ENCODE measurements around the gene PSEN1.

Gene PSEN1

DNA sequence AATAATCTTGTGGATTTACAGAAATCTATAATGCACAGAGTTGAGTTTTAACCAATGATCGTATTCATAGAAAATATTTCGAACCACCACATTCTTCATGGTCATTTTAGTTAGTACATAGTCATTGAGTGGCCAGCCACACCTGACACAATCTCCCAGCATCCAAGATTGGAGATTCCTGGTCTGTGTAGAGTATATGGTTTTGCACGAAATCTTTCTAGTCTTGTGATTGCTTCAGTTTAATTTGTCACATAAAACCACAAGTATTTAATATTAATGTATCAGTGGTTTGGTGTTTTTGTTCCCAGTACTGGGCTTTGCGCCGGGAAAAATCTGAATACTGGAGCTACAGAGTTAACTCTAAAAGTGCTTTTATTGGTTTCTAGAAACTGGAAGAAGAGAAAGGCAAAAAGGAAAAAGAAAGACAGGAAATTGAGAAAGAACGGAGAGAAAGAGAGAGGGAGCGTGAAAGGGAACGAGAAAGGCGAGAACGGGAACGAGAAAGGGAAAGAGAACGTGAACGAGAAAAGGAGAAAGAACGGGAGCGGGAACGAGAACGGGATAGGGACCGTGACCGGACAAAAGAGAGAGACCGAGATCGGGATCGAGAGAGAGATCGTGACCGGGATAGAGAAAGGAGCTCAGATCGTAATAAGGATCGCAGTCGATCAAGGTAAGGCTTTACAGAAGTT lies 33.4 kb upstream of the PSEN1 start:
- no peak overlapping the region for H2BK5ac ChIP-seq (ENCODE audit: low read length)
- peaks cover 0 to 2% of the 10 kb centered on the region in 2 donors for H3K9me3 ChIP-seq (replicated peaks in 1 of 2; ENCODE audit: control insufficient read depth in 2 of 2, insufficient read depth in 1 of 2, low read depth in 1 of 2, low read length in 2 of 2)
- H4K8ac ChIP-seq (ENCODE audit: low read depth, low read length), result no peak overlapping the region
- H3K36me3 ChIP-seq (replicated peaks in 1 of 2; ENCODE audit: control insufficient read depth in 2 of 2, insufficient read depth in 2 of 2, low read length in 2 of 2), result peaks cover 22 to 100% of the 10 kb centered on the region in 2 donors
- no peak overlapping the region for H3K4me3 ChIP-seq (ENCODE audit: low read length in 2 of 2)
- H3K79me1 ChIP-seq (ENCODE audit: low read depth, low read length), result peaks cover 2% of the 10 kb centered on the region
- no peak overlapping the region for H3K18ac ChIP-seq (ENCODE audit: low read length)
- no peak overlapping the region for H3K4me2 ChIP-seq (ENCODE audit: insufficient read depth, low read length, poor library complexity, severe bottlenecking)
- no peak overlapping the region for H2BK15ac ChIP-seq (ENCODE audit: low read length)
- no peak overlapping the region for H2AK5ac ChIP-seq (ENCODE audit: low read depth, low read length)
- no peak overlapping the region for H2BK12ac ChIP-seq (ENCODE audit: low read length)
- H4K91ac ChIP-seq (ENCODE audit: low read depth, low read length, poor library complexity), result no peak overlapping the region
- no peak overlapping the region for H3K4ac ChIP-seq (ENCODE audit: low read length)
- H3K27me3 ChIP-seq (ENCODE audit: control insufficient read depth in 3 of 3, insufficient read depth in 3 of 3, low read depth in 1 of 3, low read length in 3 of 3), result no peaks in the 10 kb centered on the region
- 100% methylated on average over 6 to 14 of the region's 27 CpGs for WGBS, 2 donors (ENCODE audit: extremely low coverage in 2 of 2, insufficient read length in 2 of 2, insufficient replicate concordance in 1 of 2)
- H3K4me1 ChIP-seq (ENCODE audit: control insufficient read depth in 2 of 2, insufficient read depth in 1 of 2, low read depth in 1 of 2, low read length in 2 of 2), result no peaks in the 10 kb centered on the region
- no peak overlapping the region for H2BK120ac ChIP-seq (ENCODE audit: low read depth, low read length)
- no peak overlapping the region for H3K27ac ChIP-seq (replicated peaks; ENCODE audit: low read length)
- DNase-seq (ENCODE audit: low spot score), result no peak
- H2AFZ ChIP-seq (ENCODE audit: low read length), result no peak overlapping the region
- H3K23ac ChIP-seq (ENCODE audit: low read depth, low read length, poor library complexity), result no peak overlapping the region
- H3K14ac ChIP-seq (ENCODE audit: low read length), result no peak overlapping the region
- H3K9ac ChIP-seq (ENCODE audit: low read depth, low read length, poor library complexity), result no peak overlapping the region

DNA sequence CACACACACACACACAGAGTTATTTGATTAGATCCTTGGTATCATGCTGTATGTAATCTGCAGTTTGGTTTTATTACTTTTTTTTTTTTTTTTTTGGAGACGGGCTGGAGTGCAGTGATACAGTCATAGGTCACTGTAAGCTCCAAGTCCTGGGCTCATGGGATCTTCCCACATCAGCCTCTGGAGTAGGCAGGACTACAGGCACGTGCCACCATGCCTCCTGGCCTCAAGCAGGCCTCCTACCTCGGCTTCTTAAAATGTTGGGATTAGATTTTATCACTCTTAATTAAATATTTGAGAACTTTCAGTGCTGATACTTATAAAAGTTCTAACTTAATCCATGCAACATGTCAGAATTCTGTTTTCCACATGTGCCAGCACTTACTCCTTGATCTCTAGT lies 31.3 kb upstream of the PSEN1 start:
- H3K36me3 ChIP-seq (replicated peaks in 1 of 2; ENCODE audit: control insufficient read depth in 2 of 2, insufficient read depth in 2 of 2, low read length in 2 of 2), result peaks cover 25 to 99% of the 10 kb centered on the region in 2 donors
- DNase-seq (ENCODE audit: low spot score), result no peak

DNA sequence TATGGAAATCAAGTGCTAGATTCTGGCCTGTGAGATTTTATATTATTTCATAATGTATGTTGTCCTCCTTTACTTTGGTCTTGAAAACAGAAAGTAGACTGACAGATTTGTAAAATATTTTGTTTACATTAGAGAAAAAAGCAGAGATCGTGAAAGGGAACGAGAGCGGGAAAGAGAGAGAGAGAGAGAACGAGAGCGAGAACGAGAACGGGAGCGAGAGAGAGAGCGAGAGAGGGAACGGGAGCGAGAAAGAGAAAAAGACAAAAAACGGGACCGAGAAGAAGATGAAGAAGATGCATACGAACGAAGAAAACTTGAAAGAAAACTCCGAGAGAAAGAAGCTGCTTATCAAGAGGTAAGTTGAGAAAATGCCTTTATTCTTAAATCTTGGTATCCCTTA lies 30.6 kb upstream of the PSEN1 start:
- 100% methylated on average over 7 to 13 of the region's 16 CpGs for WGBS, 2 donors (ENCODE audit: extremely low coverage in 2 of 2, insufficient read length in 2 of 2, insufficient replicate concordance in 1 of 2)
- H3K36me3 ChIP-seq (replicated peaks in 1 of 2; ENCODE audit: control insufficient read depth in 2 of 2, insufficient read depth in 2 of 2, low read length in 2 of 2), result peaks cover 23 to 99% of the 10 kb centered on the region in 2 donors

More for the DNA sequence above, 31.3 kb upstream of the PSEN1 start:
- Histone ChIP-seq H3K4me3 (ENCODE audit: low read length in 2 of 2) (no peak overlapping the region), H3K4me2 (ENCODE audit: insufficient read depth, low read length, poor library complexity, severe bottlenecking) (no peak overlapping the region), H3K14ac (ENCODE audit: low read length) (no peak overlapping the region), H4K91ac (ENCODE audit: low read depth, low read length, poor library complexity) (no peak overlapping the region), H3K23ac (ENCODE audit: low read depth, low read length, poor library complexity) (no peak overlapping the region), H3K4ac (ENCODE audit: low read length) (no peak overlapping the region), H2BK120ac (ENCODE audit: low read depth, low read length) (no peak overlapping the region), H3K27me3 (ENCODE audit: control insufficient read depth in 3 of 3, insufficient read depth in 3 of 3, low read depth in 1 of 3, low read length in 3 of 3) (no peaks in the 10 kb centered on the region), H2BK5ac (ENCODE audit: low read length) (no peak overlapping the region), H3K4me1 (ENCODE audit: control insufficient read depth in 2 of 2, insufficient read depth in 1 of 2, low read depth in 1 of 2, low read length in 2 of 2) (no peaks in the 10 kb centered on the region), H3K9ac (ENCODE audit: low read depth, low read length, poor library complexity) (no peak overlapping the region), H3K79me1 (ENCODE audit: low read depth, low read length) (no peaks in the 10 kb centered on the region), H2AK5ac (ENCODE audit: low read depth, low read length) (no peak overlapping the region), H2BK15ac (ENCODE audit: low read length) (no peak overlapping the region), H2AFZ (ENCODE audit: low read length) (no peak overlapping the region), H3K18ac (ENCODE audit: low read length) (no peak overlapping the region), H4K8ac (ENCODE audit: low read depth, low read length) (no peak overlapping the region), H2BK12ac (ENCODE audit: low read length) (no peak overlapping the region), H3K9me3 (replicated peaks in 1 of 2; ENCODE audit: control insufficient read depth in 2 of 2, insufficient read depth in 1 of 2, low read depth in 1 of 2, low read length in 2 of 2) (peaks cover 0 to 2% of the 10 kb centered on the region in 2 donors), H3K27ac (replicated peaks; ENCODE audit: low read length) (no peak overlapping the region)
- no CpG with 5 or more reads among the region's 3 CpGs for WGBS, 2 donors (ENCODE audit: extremely low coverage in 2 of 2, insufficient read length in 2 of 2, insufficient replicate concordance in 1 of 2)

DNA sequence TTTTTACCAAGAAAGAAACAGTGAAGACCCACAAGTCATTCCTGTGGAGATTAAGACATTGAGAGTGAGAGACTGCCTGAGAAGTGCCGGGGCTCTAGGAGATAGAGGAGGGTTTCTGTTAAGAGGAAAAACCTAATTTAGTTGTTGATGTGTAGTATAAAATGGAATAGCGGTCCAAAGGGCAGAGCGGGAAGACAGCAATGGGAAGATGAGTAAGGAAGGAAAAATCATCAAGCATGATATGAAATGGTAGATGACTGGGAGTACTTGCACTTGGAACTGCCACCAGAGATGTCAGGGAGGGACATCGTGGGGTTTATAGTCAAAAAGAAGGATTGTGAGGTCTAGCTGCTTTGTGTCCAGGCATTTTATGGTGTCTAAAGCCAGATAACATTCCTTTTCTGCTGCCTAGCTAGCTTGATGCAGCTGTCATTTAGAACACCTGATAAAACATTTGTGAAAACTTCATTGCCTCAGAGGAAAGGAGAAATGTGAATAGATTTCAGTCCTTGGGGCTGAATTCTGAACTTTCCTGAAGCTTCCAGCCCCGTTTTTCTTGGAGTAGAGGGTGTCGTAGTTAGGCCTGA lies 20.1 kb upstream of the PSEN1 start:
- Histone ChIP-seq H3K9me3 (replicated peaks in 1 of 2; ENCODE audit: control insufficient read depth in 2 of 2, insufficient read depth in 1 of 2, low read depth in 1 of 2, low read length in 2 of 2) (no peaks in the 10 kb centered on the region), H3K4me2 (ENCODE audit: insufficient read depth, low read length, poor library complexity, severe bottlenecking) (no peak overlapping the region), H3K4me1 (ENCODE audit: control insufficient read depth in 2 of 2, insufficient read depth in 1 of 2, low read depth in 1 of 2, low read length in 2 of 2) (no peaks in the 10 kb centered on the region), H3K36me3 (replicated peaks in 1 of 2; ENCODE audit: control insufficient read depth in 2 of 2, insufficient read depth in 2 of 2, low read length in 2 of 2) (peaks cover 28 to 96% of the 10 kb centered on the region in 2 donors), H2BK15ac (ENCODE audit: low read length) (no peak overlapping the region), H2BK5ac (ENCODE audit: low read length) (no peak overlapping the region), H3K23ac (ENCODE audit: low read depth, low read length, poor library complexity) (no peak overlapping the region), H3K14ac (ENCODE audit: low read length) (no peak overlapping the region), H3K4me3 (ENCODE audit: low read length in 2 of 2) (no peak overlapping the region), H3K79me1 (ENCODE audit: low read depth, low read length) (no peaks in the 10 kb centered on the region), H3K18ac (ENCODE audit: low read length) (no peak overlapping the region), H4K91ac (ENCODE audit: low read depth, low read length, poor library complexity) (no peak overlapping the region), H2BK120ac (ENCODE audit: low read depth, low read length) (no peak overlapping the region), H4K8ac (ENCODE audit: low read depth, low read length) (no peak overlapping the region), H3K4ac (ENCODE audit: low read length) (no peak overlapping the region), H3K27ac (replicated peaks; ENCODE audit: low read length) (no peak overlapping the region), H2AK5ac (ENCODE audit: low read depth, low read length) (no peak overlapping the region), H2AFZ (ENCODE audit: low read length) (no peak overlapping the region), H3K27me3 (ENCODE audit: control insufficient read depth in 3 of 3, insufficient read depth in 3 of 3, low read depth in 1 of 3, low read length in 3 of 3) (no peaks in the 10 kb centered on the region), H2BK12ac (ENCODE audit: low read length) (no peak overlapping the region), H3K9ac (ENCODE audit: low read depth, low read length, poor library complexity) (no peak overlapping the region)
- 100% methylated on average over 2 of the region's 6 CpGs; no CpG with 5 or more reads in 1 of the 2 donors for WGBS, 2 donors (ENCODE audit: extremely low coverage in 2 of 2, insufficient read length in 2 of 2, insufficient replicate concordance in 1 of 2)
- DNase-seq (ENCODE audit: low spot score), result no peak

More for the DNA sequence above, 30.6 kb upstream of the PSEN1 start:
- H2AK5ac ChIP-seq (ENCODE audit: low read depth, low read length), result no peak overlapping the region
- H3K4me1 ChIP-seq (ENCODE audit: control insufficient read depth in 2 of 2, insufficient read depth in 1 of 2, low read depth in 1 of 2, low read length in 2 of 2), result no peaks in the 10 kb centered on the region
- H3K23ac ChIP-seq (ENCODE audit: low read depth, low read length, poor library complexity), result no peak overlapping the region
- no peak overlapping the region for H3K9ac ChIP-seq (ENCODE audit: low read depth, low read length, poor library complexity)
- H4K8ac ChIP-seq (ENCODE audit: low read depth, low read length), result no peak overlapping the region
- H2BK12ac ChIP-seq (ENCODE audit: low read length), result no peak overlapping the region
- no peak overlapping the region for H3K4ac ChIP-seq (ENCODE audit: low read length)
- no peak overlapping the region for H2BK5ac ChIP-seq (ENCODE audit: low read length)
- no peak overlapping the region for H2BK120ac ChIP-seq (ENCODE audit: low read depth, low read length)
- H3K14ac ChIP-seq (ENCODE audit: low read length), result no peak overlapping the region
- no peaks in the 10 kb centered on the region for H3K79me1 ChIP-seq (ENCODE audit: low read depth, low read length)
- no peak overlapping the region for H3K27ac ChIP-seq (replicated peaks; ENCODE audit: low read length)
- H3K4me3 ChIP-seq (ENCODE audit: low read length in 2 of 2), result no peak overlapping the region
- H3K27me3 ChIP-seq (ENCODE audit: control insufficient read depth in 3 of 3, insufficient read depth in 3 of 3, low read depth in 1 of 3, low read length in 3 of 3), result no peaks in the 10 kb centered on the region
- H2BK15ac ChIP-seq (ENCODE audit: low read length), result no peak overlapping the region
- DNase-seq (ENCODE audit: low spot score), result no peak
- H3K18ac ChIP-seq (ENCODE audit: low read length), result no peak overlapping the region
- no peak overlapping the region for H4K91ac ChIP-seq (ENCODE audit: low read depth, low read length, poor library complexity)
- H2AFZ ChIP-seq (ENCODE audit: low read length), result no peak overlapping the region
- peaks cover 0 to 2% of the 10 kb centered on the region in 2 donors for H3K9me3 ChIP-seq (replicated peaks in 1 of 2; ENCODE audit: control insufficient read depth in 2 of 2, insufficient read depth in 1 of 2, low read depth in 1 of 2, low read length in 2 of 2)
- H3K4me2 ChIP-seq (ENCODE audit: insufficient read depth, low read length, poor library complexity, severe bottlenecking), result no peak overlapping the region
